Uterus (tissue), 4 donors: ENCODE results near the gene ABCF2. TPM values are rescaled to one million over a fixed set of nuclear protein-coding genes. Genes with fewer than 3 reads are reported as not detected.

Source experiments
- DNase-seq, 2 donors: peaks; one replicate each; pipeline ENCODE4 v3.0.0-alpha.2; 2019 to 2020
- H3K27ac ChIP-seq, 2 donors: fragments of 200-600 bp; sonication (generic); 1 replicate in 1 of 2; 2 replicates in 1 of 2; pipeline ENCODE4 v1.5.1; 2016 to 2018
- H3K27me3 ChIP-seq, 2 donors: fragments of 200-600 bp; sonication (generic); one replicate each; pipeline ENCODE4 v1.5.1; 2018 to 2019; ENCODE audit warnings: control low read depth in 1 of 2
- H3K36me3 ChIP-seq, 2 donors: fragments of 200-600 bp; sonication (generic); one replicate each; pipeline ENCODE4 v1.5.1; 2019; ENCODE audit warnings: control low read depth in 1 of 2
- H3K4me1 ChIP-seq, 2 donors: fragments of 200-600 bp; sonication (generic); one replicate each; pipeline ENCODE4 v1.5.1; 2018 to 2019; ENCODE audit warnings: control low read depth in 1 of 2
- H3K4me3 ChIP-seq, 2 donors: fragments of 200-600 bp; sonication (generic); 1 replicate in 1 of 2; 2 replicates in 1 of 2; pipeline ENCODE4 v1.5.1; 2018 to 2019; ENCODE audit warnings: mild to moderate bottlenecking in 1 of 2
- H3K9me3 ChIP-seq, 2 donors: fragments of 200-600 bp; sonication (generic); one replicate each; pipeline ENCODE4 v1.5.1; 2019; ENCODE audit warnings: control low read depth in 1 of 2
- CTCF ChIP-seq, 4 experiments: fragments of 200-600 bp in 2 of 4; fragments of 450-650 bp in 2 of 4; sonication (generic) in 2 of 4; IDR thresholded peaks; one replicate each; pipeline ENCODE4 v1.5.1; 2016 to 2019; ENCODE audit warnings: antibody characterized with exemption in 4 of 4, mild to moderate bottlenecking in 2 of 4, moderate library complexity in 1 of 4
- POLR2A ChIP-seq, 2 donors: fragments of 450-650 bp; IDR thresholded peaks; one replicate each; pipeline ENCODE4 v1.6.1; 2016; ENCODE audit warnings: antibody characterized with exemption in 2 of 2, mild to moderate bottlenecking in 1 of 2, moderate library complexity in 1 of 2
- intact Hi-C: fragments of 100-400 bp; cut with DNase I; formaldehyde crosslinking; loops from one replicate; pipeline ENCODE4 v1.15.1; 2023; ENCODE audit warnings: low total_unique reads
- total RNA-seq, 4 donors: library from RNA; depleted of rRNA in 3 of 4; stranded (reverse); fragments of >200 nt in 3 of 4; gene quantifications; one replicate each; pipeline versions ENCODE4 v1.1.0 to v1.2.4, GENCODE V29; 2014 to 2023
- donor health status: DM: yes; HTN: yes; CAD: no.

ABCF2 gene
- total RNA-seq, 4 donors from 2014 or later = 6.8 to 39.2 (median 37.7) TPM

DNA sequence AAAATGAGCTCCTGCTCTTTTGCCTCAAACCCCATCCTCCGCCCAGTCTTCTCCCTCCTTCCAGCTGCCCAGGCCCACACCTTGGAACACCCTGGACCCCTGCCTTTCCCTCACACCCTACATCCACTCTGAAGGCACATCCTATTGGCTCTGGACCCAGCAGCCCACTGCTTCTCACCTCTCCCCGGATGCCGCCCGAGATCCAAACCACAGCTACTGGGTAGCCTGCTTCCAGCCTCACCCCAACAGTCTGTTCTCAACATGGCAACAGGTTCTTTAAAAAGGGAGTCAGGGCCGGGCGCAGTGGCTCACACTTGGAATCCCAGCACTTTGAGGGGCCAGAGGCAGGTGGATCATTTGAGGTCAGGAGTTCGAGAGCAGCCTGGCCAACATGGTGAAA is 31.0 kb upstream of the ABCF2 start:
- intact Hi-C loops = no loop called here
- Histone ChIP-seq H3K4me3 (no peak overlapping the region), H3K36me3 (no peaks in the 10 kb centered on the region), H3K9me3 (no peaks in the 10 kb centered on the region), H3K4me1 (peaks cover 0 to 3% of the 10 kb centered on the region in 2 donors), H3K27ac (no peak overlapping the region), H3K27me3 (no peaks in the 10 kb centered on the region)
- DNase-seq = no peak
- TF ChIP-seq POLR2A (IDR thresholded peaks at IDR 0.05) (no peak), CTCF (IDR thresholded peaks at IDR 0.05) (no peak)

- TF ChIP-seq CTCF (IDR thresholded peaks at IDR 0.05) = no peak
- TF ChIP-seq POLR2A (IDR thresholded peaks at IDR 0.05) = no peak
- no peaks in the 10 kb centered on the region for H3K36me3 ChIP-seq
These were observed 29.5 kb upstream of the ABCF2 start for GRCh38 chr7:151256410-151257045.

GRCh38 chr7:151255390-151255789 is 28.4 kb upstream of the ABCF2 start:
- intact Hi-C loops = no loop called here
- DNase-seq = no peak
- H3K9me3 ChIP-seq = no peaks in the 10 kb centered on the region
- TF ChIP-seq POLR2A (IDR thresholded peaks at IDR 0.05) (no peak), CTCF (IDR thresholded peaks at IDR 0.05) (no peak)
- peaks cover 0 to 16% of the 10 kb centered on the region in 2 donors for H3K4me1 ChIP-seq
- H3K27ac ChIP-seq = no peak overlapping the region
- no peak overlapping the region for H3K4me3 ChIP-seq
- no peaks in the 10 kb centered on the region for H3K36me3 ChIP-seq
- no peaks in the 10 kb centered on the region for H3K27me3 ChIP-seq

More at GRCh38 chr7:151256410-151257045, 29.5 kb upstream of the ABCF2 start:
- peak in 1 of 2 donors; percentile 28 for DNase-seq
- Histone ChIP-seq H3K9me3 (no peaks in the 10 kb centered on the region), H3K4me3 (no peak overlapping the region), H3K27ac (no peak overlapping the region), H3K4me1 (peaks cover 0 to 5% of the 10 kb centered on the region in 2 donors), H3K27me3 (no peaks in the 10 kb centered on the region)
- intact Hi-C loops = no loop called here

DNA sequence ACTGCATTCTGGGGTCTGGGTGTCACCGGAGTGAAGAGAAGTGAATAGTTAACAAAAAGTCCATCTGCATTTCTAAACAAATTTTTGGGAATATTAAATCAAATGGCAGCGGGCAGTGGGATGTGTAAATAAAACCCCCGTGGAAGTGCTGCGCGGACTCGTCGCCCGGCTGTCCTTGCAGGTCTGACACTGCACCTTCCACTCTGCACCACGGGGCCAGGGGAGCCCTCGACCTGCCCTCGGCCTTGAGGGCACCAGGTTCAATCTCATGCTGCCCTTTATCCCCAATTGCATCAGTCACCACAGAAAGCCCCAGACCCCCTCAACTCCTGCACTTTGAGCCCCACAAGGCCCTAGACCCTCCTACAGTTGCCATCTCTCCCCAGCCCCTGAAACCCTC is 27.8 kb upstream of the ABCF2 start:
- no peaks in the 10 kb centered on the region for H3K36me3 ChIP-seq
- intact Hi-C loops = no loop called here
- H3K4me3 ChIP-seq = no peak overlapping the region
- H3K9me3 ChIP-seq = no peaks in the 10 kb centered on the region
- TF ChIP-seq CTCF (IDR thresholded peaks at IDR 0.05) = no peak
- TF ChIP-seq POLR2A (IDR thresholded peaks at IDR 0.05) = no peak
- DNase-seq = no peak
- H3K27ac ChIP-seq = no peak overlapping the region
- no peaks in the 10 kb centered on the region for H3K27me3 ChIP-seq
- peaks cover 0 to 21% of the 10 kb centered on the region in 2 donors for H3K4me1 ChIP-seq

GRCh38 chr7:151254316-151254715 is 27.3 kb upstream of the ABCF2 start:
- intact Hi-C loops = no loop called here
- H3K27me3 ChIP-seq = no peaks in the 10 kb centered on the region
- peaks cover 0 to 22% of the 10 kb centered on the region in 2 donors for H3K4me1 ChIP-seq
- no peak for DNase-seq
- no peaks in the 10 kb centered on the region for H3K36me3 ChIP-seq
- H3K27ac ChIP-seq = no peak overlapping the region
- no peaks in the 10 kb centered on the region for H3K9me3 ChIP-seq
- no peak overlapping the region for H3K4me3 ChIP-seq
- TF ChIP-seq POLR2A (IDR thresholded peaks at IDR 0.05) (no peak), CTCF (IDR thresholded peaks at IDR 0.05) (no peak)
